Right lung (tissue), 5 donors: ENCODE results near the gene COLEC11. TPM values are rescaled to one million over a fixed set of nuclear protein-coding genes. Genes with fewer than 3 reads are reported as not detected.

Experiments used
- DNase-seq, 2 donors: peaks; one replicate each; pipeline ENCODE4 v3.0.0-alpha.2; 2013
- polyA plus RNA-seq, 5 donors: library from polyadenylated mRNA; unstranded; fragments of 120-200 nt; gene quantifications; one replicate each; pipeline versions ENCODE4 v1.2.1 to v1.2.3, GENCODE V29; 2013; ENCODE audit warnings: inconsistent platforms in 1 of 5, low replicate concordance in 1 of 5; ENCODE audit not compliant: insufficient read length in 5 of 5, insufficient read depth in 1 of 5

COLEC11 gene
- polyA plus RNA-seq, 5 donors, result 3.7 to 7.2 (median 4.8) TPM

DNA sequence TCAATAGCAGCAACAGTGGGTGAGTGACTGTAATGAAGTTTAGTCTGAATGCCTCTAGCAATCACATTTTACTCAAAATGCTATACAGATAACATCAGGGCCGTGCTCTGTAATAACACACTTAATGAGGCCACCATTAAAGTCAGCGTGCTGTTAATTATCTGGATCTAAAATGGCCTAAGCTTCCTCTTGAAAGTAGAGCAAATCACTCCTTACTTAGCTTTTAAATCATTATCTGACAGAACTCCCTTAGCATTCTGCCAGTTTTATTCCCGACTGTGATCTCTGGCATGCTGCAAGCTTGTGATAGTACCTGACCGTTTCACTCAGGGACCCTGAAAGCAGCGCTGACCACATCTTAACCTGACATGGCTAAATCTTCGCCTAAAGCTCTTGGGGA lies 10.8 kb upstream of the COLEC11 start:
- no peak for DNase-seq

DNA sequence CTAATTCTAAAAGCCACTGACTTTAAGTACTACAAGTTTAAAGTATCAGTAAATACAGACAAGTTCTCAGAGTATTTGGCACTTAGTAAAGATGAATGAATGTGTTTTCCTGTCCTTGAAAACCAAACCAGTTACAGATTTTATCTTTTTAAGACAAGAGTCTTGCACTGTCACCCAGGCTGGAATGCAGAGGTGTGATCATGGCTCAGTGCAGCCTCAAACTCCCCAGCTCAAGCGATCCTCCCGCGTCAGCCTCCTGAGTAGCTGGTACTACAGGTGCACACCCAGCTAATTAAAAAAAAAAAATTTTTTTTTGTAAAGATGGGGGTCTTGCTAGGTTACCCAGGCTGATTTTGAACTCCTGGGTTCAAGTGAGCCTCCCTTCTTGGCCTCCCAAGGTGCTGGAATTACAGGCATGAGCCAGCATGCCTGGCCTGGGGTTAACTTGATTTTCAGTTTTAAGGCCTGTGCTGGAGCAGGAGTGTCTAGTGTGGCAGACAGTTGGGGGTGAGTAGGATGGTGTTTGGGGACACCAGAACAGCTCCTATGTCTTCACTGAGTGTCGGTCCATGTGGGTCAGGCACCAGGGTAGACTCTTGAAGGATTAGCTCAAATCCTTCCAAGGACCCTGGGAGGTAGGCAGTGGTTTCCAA lies 10.2 kb upstream of the COLEC11 start:
- no peak for DNase-seq

GRCh38 chr2:3585261-3586109 lies 9.4 kb upstream of the COLEC11 start:
- DNase-seq, result peak; percentile 85 to 88

DNA sequence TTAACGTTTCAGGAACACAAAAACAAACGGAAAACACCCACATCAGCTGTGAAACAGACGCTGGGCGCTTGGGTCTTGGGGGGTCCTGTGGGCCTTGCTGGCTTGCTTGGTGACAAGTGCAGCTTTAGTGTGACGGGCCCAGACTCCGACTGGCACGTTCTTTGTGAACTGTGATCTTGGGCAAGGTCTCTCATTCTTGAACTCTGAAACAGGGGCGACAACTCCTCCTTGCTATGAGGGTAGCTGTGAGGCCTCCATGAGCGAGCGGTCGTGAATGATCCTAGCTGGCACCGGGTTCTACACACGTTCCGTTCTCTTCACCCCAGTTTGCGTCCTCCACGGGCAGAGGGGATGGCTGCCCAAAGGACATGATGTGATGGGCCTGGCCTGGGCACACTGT lies 8.7 kb upstream of the COLEC11 start:
- DNase-seq, result no peak

DNA sequence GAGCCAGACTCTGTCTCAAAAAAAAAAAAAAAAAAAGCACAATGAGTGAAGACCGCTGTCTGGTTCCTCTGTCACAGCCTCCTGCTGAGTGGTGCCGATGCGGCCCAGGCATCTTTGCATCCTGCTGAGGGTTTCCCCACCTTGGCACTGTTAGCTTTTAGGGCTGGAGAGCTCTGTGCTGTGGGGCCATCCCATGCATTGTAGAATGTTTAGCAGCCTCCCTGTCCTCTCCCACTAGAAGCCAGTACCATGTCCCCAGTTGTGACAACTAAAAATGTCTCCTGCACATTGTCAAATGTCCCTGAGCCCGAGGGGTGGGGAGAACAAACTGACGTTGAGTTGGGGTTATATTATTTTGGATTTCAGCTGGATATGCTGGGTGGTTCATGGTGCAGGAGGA lies 7.9 kb upstream of the COLEC11 start:
- no peak for DNase-seq

DNA sequence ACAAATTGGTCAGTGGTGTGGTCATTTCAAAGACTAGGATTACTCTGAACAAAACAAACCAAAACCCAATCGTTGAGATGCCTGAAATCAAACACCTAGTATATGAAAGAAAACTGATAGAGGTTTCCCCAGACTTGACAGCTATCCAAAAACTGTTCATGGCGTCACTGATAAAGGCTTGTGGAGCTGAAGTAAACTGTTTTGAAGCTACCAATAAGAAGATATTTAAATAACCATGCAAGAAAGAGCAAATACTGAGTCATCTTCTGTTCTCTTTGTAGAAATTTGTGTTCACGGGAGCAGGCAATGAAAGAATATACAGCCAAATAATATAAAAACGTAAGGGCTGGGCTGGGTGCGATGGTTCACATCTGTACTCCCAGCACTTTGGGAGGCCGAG lies 7.5 kb upstream of the COLEC11 start:
- no peak for DNase-seq

GRCh38 chr2:3588084-3588483 lies 6.8 kb upstream of the COLEC11 start:
- no peak for DNase-seq

DNA sequence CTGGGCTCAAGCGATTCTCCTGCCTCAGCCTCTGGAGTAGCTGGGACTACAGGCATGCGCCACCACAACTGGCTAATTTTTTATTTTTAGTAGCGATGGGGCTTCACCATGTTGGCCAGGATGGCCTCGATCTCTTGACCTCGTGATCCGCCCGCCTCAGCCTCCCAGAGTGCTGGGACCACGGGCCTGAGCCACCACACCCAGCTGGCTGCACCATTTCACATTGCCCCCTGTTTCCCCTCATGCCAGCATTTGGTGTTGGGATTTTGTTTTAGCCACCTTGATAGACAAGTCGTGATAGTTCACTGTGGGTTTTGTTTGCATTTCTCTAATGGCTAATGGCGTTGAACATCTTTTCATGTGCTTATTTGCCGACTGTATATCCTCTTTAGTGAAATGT lies 5.8 kb upstream of the COLEC11 start:
- DNase-seq, result no peak

DNA sequence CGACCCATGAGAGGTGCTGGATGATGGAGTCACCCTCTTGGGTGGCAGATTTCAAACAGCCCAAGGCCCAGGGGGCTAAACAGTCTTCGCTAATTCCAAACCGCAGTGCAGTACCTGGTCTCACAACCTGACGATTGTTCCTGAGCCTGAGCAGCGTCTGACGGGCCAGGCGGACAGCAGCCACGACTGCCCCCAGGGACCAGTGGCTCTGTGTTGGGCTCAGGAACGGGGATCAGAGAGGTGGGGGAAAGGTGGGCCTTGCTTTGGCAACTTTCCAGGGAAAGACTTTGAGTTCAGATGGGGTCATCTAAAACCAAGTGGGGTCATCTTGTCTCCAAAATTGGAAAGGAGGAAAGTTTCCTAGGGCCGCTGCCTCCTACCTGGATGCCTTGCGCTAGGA lies 492 bp downstream of the COLEC11 start:
- DNase-seq, result no peak

GRCh38 chr2:3595985-3596384 lies 1.1 kb downstream of the COLEC11 start:
- no peak for DNase-seq

DNA sequence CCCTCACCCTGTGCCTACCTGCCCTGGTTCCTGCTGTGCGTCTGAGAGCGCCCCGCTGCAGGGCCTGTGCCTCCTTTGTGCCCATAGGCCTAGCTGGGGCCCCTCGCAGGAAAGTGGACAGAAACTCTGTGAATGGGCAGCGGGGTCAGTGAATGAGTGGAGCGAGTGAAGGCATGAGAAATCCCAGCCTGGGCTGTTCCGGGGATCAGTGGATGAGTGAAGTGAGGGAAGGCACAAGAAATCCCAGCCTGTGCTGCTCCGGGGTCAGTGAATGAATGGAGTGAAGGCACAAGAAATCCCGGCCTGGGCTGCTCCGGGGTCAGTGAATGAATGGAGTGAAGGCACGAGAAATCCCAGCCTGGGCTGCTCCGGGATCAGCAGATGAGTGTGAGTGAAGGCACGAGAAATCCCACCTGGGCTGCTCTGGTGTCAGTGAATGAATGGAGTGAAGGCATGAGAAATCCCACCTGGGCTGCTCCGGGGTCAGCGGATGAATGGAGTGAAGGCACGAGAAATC lies 2.0 kb downstream of the COLEC11 start:
- peak in 1 of 2 donors; percentile 50 for DNase-seq

- DNase-seq, result no peak
These were observed 2.7 kb downstream of the COLEC11 start for GRCh38 chr2:3597567-3597966.

DNA sequence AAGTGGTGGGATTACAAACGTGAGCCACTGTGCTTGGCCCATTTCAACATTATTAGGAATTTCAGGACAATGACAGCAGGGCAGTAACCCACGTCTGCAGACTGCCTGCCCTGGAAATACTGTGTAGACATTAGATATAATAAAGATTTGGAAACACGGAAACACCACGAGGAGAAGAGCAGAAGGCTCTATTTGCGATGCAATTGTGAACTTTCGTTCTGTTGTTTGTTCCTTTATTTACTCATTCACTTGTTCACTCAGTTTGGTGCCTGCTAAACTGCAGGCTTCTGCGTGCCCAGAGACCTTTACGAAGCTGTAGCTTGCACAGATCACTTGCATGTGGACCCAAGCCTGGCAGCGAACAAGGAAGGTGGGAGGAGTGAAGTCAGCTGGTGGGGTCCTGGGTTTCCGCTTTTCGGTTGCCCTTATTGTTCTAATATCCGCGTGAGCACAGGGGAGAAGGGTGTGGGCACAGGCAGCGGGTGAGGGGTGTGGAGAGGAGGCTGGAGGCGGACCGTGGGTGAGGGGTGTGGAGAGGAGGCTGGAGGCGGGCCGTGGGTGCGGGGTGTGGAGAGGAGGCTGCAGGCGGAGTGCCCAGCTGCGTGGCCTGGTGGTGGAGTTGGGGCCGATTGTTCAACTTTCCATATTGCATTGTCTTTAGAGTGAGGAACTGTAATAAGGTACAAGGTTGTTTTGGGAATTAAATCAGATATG lies 3.4 kb downstream of the COLEC11 start:
- no peak for DNase-seq

DNA sequence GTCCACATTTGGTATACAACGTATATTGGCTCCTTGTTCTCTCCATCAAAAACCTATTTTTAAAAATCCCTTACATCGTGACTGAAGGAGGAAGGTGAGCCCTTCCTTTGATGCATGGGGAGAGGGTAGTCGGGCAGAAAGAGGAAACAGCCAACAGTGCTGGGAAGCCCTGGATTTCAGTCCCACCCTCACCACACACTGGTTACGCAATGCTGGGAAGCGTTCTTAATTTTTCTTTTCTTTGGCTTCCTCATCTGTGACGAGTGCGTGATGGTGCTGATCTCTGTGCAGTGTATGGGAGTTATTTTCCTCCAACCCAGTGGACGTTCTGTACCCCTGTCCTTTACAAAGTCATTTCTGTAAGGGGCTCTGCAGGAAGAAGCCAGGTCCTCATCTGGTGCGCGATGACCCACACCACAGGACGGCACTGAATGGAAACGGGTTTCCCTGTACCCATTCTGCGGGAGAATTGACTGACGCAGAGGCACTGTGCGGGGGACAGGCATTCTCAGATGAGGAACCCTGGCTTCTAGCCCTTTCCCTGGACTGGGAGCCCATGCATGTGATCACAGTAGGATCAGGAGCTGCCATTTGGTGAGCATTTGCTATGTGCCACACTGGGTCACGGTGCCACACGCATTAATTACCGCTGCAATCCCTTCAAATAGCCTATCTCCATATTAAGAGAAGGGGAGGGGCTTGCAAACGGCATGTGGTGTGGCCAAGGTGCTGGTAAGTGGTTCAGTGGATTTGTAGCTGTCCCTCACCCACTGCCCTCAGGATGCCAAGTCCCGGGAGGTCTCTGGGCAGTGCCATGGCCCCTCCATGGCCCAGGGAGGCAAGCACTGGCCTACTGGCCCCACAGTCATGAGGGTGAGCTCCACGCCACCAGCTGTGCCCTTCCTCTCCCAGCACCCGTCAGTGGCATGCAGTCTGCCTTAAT lies 4.3 kb downstream of the COLEC11 start:
- DNase-seq, result no peak

DNA sequence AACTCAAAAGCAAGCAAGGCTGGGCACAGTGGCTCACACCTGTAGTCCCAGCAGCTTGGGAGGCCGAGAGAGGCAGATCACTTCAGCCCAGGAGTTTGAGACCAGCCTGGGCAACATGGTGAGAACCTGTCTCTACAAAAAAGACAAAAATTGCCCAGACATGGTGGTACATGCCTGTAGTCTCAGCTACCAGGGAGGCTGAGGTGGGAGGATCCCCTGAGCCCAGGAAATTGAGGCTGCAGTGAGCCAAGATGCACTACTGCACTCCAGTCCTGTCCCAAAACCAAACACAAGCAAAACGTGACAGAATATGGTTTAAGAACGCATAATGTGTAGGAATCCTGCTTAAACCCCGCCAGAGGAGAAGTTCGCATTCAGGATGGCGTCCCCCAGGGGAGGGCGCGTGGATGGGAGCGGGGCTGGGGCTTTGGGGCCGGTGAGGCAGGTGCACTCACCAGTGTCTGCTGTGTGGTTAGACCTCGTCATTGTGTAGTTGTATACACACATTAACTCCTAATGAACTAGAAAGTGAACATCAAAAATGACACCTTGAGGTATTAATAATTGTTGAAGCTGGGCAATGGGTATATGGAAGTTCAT lies 5.4 kb downstream of the COLEC11 start:
- no peak for DNase-seq

GRCh38 chr2:3601561-3602271 lies 6.8 kb downstream of the COLEC11 start:
- DNase-seq, result no peak

DNA sequence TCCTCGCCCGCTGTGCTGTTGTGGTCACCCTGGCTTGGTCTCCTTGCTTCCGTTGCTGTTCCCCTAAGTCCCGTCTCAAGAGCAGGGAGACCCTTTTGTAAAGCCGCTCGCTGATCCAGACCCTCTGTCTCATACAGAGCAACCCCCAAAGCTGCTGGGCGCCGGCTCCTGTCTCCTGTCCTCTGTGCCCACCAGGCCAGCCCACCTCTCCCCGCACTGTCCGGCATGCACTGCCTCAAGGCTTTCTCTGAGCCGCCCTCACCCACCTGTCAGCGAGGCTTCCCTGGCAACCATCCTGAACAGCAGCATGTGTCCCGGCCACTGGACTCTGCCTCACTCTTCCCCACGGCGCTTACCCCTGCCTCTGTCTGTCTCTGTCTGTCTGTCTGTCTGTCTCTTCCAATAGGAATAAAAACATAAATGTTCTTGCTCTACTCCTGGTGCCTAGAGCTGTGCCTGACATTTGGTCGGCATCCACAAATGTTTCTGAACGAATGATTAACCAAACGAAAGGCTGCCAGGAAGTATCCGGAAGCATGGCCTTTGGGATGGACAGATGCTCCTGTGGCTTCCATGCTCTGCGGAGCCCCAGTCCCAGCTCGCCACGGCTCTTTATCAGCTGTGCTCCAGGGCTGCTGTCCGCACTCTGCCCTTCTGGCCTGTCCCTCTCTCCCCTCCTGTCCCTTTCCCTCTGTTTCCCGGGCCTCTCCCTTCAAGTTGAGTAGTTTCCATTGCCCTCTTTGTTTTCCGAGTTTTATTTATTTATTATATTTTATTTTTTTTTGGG lies 7.8 kb downstream of the COLEC11 start:
- no peak for DNase-seq

- no peak for DNase-seq
These were observed 8.8 kb downstream of the COLEC11 start for GRCh38 chr2:3603536-3604206.
